ENCODE measurements around the gene RALGDS.

RALGDS gene

GRCh38 chr9:133162861-133163503 is 41.9 kb upstream of the RALGDS start:
- H3K27me3 ChIP-seq (ENCODE audit: insufficient read depth, low read length): 0 out of 2 replicates have a peak, but pooled peaks cover 6% of the 10 kb centered on the region
- H3K79me2 ChIP-seq (ENCODE audit: control insufficient read depth, insufficient read depth, low read length, unreplicated experiment): no peaks in the 10 kb centered on the region
- no peaks in the 10 kb centered on the region for H3K4me1 ChIP-seq (ENCODE audit: control insufficient read depth, insufficient read depth, low read length, unreplicated experiment)
- H2AFZ ChIP-seq (ENCODE audit: low read length, unreplicated experiment): peak overlapping the region; percentile 59
- H3K27ac ChIP-seq (ENCODE audit: low read depth, low read length): no peak overlapping the region
- H3K36me3 ChIP-seq (ENCODE audit: insufficient read depth, low read length): no peaks in the 10 kb centered on the region
- peak overlapping the region; percentile 82 for H3K4me3 ChIP-seq (ENCODE audit: low read depth, low read length)

GRCh38 chr9:133161547-133161950 is 40.5 kb upstream of the RALGDS start:
- no peak overlapping the region for H3K27ac ChIP-seq (ENCODE audit: low read depth, low read length)
- H3K79me2 ChIP-seq (ENCODE audit: control insufficient read depth, insufficient read depth, low read length, unreplicated experiment): no peaks in the 10 kb centered on the region
- H3K27me3 ChIP-seq (ENCODE audit: insufficient read depth, low read length): 0 out of 2 replicates have a peak, but pooled peaks cover 6% of the 10 kb centered on the region
- no peak overlapping the region for H3K4me3 ChIP-seq (ENCODE audit: low read depth, low read length)
- no peaks in the 10 kb centered on the region for H3K4me1 ChIP-seq (ENCODE audit: control insufficient read depth, insufficient read depth, low read length, unreplicated experiment)
- no peaks in the 10 kb centered on the region for H3K36me3 ChIP-seq (ENCODE audit: insufficient read depth, low read length)
- H2AFZ ChIP-seq (ENCODE audit: low read length, unreplicated experiment): no peak overlapping the region

GRCh38 chr9:133160742-133161546 is 39.9 kb upstream of the RALGDS start:
- H3K27me3 ChIP-seq (ENCODE audit: insufficient read depth, low read length): 0 out of 2 replicates have a peak, but pooled peaks cover 6% of the 10 kb centered on the region
- no peak overlapping the region for H2AFZ ChIP-seq (ENCODE audit: low read length, unreplicated experiment)
- H3K79me2 ChIP-seq (ENCODE audit: control insufficient read depth, insufficient read depth, low read length, unreplicated experiment): no peaks in the 10 kb centered on the region

GRCh38 chr9:133158695-133159094 is 37.7 kb upstream of the RALGDS start:
- H3K27me3 ChIP-seq (ENCODE audit: insufficient read depth, low read length): 0 out of 2 replicates have a peak, but pooled peaks cover 6% of the 10 kb centered on the region
- H3K36me3 ChIP-seq (ENCODE audit: insufficient read depth, low read length): no peaks in the 10 kb centered on the region
- H2AFZ ChIP-seq (ENCODE audit: low read length, unreplicated experiment): no peak overlapping the region
- no peak overlapping the region for H3K4me3 ChIP-seq (ENCODE audit: low read depth, low read length)
- no peak overlapping the region for H3K27ac ChIP-seq (ENCODE audit: low read depth, low read length)
- no peaks in the 10 kb centered on the region for H3K4me1 ChIP-seq (ENCODE audit: control insufficient read depth, insufficient read depth, low read length, unreplicated experiment)
- no peaks in the 10 kb centered on the region for H3K79me2 ChIP-seq (ENCODE audit: control insufficient read depth, insufficient read depth, low read length, unreplicated experiment)

More at GRCh38 chr9:133160742-133161546, 39.9 kb upstream of the RALGDS start:
- Histone ChIP-seq H3K4me3 (ENCODE audit: low read depth, low read length) (no peak overlapping the region), H3K27ac (ENCODE audit: low read depth, low read length) (no peak overlapping the region), H3K4me1 (ENCODE audit: control insufficient read depth, insufficient read depth, low read length, unreplicated experiment) (no peaks in the 10 kb centered on the region), H3K36me3 (ENCODE audit: insufficient read depth, low read length) (no peaks in the 10 kb centered on the region)

GRCh38 chr9:133155156-133155555 is 34.1 kb upstream of the RALGDS start:
- H3K36me3 ChIP-seq (ENCODE audit: insufficient read depth, low read length): no peaks in the 10 kb centered on the region
- H3K27me3 ChIP-seq (ENCODE audit: insufficient read depth, low read length): no peaks in the 10 kb centered on the region
- no peak overlapping the region for H2AFZ ChIP-seq (ENCODE audit: low read length, unreplicated experiment)
- no peaks in the 10 kb centered on the region for H3K4me1 ChIP-seq (ENCODE audit: control insufficient read depth, insufficient read depth, low read length, unreplicated experiment)
- no peak overlapping the region for H3K27ac ChIP-seq (ENCODE audit: low read depth, low read length)
- H3K4me3 ChIP-seq (ENCODE audit: low read depth, low read length): no peak overlapping the region
- H3K79me2 ChIP-seq (ENCODE audit: control insufficient read depth, insufficient read depth, low read length, unreplicated experiment): no peaks in the 10 kb centered on the region

- Histone ChIP-seq H3K27ac (ENCODE audit: low read depth, low read length) (no peak overlapping the region), H3K79me2 (ENCODE audit: control insufficient read depth, insufficient read depth, low read length, unreplicated experiment) (no peaks in the 10 kb centered on the region), H2AFZ (ENCODE audit: low read length, unreplicated experiment) (no peak overlapping the region), H3K27me3 (ENCODE audit: insufficient read depth, low read length) (no peaks in the 10 kb centered on the region), H3K36me3 (ENCODE audit: insufficient read depth, low read length) (no peaks in the 10 kb centered on the region), H3K4me3 (ENCODE audit: low read depth, low read length) (no peak overlapping the region), H3K4me1 (ENCODE audit: control insufficient read depth, insufficient read depth, low read length, unreplicated experiment) (no peaks in the 10 kb centered on the region)
These were observed 33.3 kb upstream of the RALGDS start for GRCh38 chr9:133154097-133154989.

GRCh38 chr9:133153227-133154096 is 32.4 kb upstream of the RALGDS start:
- Histone ChIP-seq H3K27ac (ENCODE audit: low read depth, low read length) (no peak overlapping the region), H3K79me2 (ENCODE audit: control insufficient read depth, insufficient read depth, low read length, unreplicated experiment) (no peaks in the 10 kb centered on the region), H3K4me1 (ENCODE audit: control insufficient read depth, insufficient read depth, low read length, unreplicated experiment) (no peaks in the 10 kb centered on the region), H3K36me3 (ENCODE audit: insufficient read depth, low read length) (no peaks in the 10 kb centered on the region), H3K4me3 (ENCODE audit: low read depth, low read length) (no peak overlapping the region), H3K27me3 (ENCODE audit: insufficient read depth, low read length) (no peaks in the 10 kb centered on the region), H2AFZ (ENCODE audit: low read length, unreplicated experiment) (no peak overlapping the region)

GRCh38 chr9:133151601-133152525 is 30.8 kb upstream of the RALGDS start:
- Histone ChIP-seq H3K27ac (ENCODE audit: low read depth, low read length) (no peak overlapping the region), H3K36me3 (ENCODE audit: insufficient read depth, low read length) (no peaks in the 10 kb centered on the region), H3K79me2 (ENCODE audit: control insufficient read depth, insufficient read depth, low read length, unreplicated experiment) (no peaks in the 10 kb centered on the region), H3K4me1 (ENCODE audit: control insufficient read depth, insufficient read depth, low read length, unreplicated experiment) (no peaks in the 10 kb centered on the region), H3K4me3 (ENCODE audit: low read depth, low read length) (no peak overlapping the region), H3K27me3 (ENCODE audit: insufficient read depth, low read length) (no peaks in the 10 kb centered on the region), H2AFZ (ENCODE audit: low read length, unreplicated experiment) (no peak overlapping the region)

GRCh38 chr9:133151041-133151440 is 30.0 kb upstream of the RALGDS start:
- H3K4me3 ChIP-seq (ENCODE audit: low read depth, low read length): no peak overlapping the region
- no peaks in the 10 kb centered on the region for H3K36me3 ChIP-seq (ENCODE audit: insufficient read depth, low read length)
- no peak overlapping the region for H2AFZ ChIP-seq (ENCODE audit: low read length, unreplicated experiment)
- no peaks in the 10 kb centered on the region for H3K79me2 ChIP-seq (ENCODE audit: control insufficient read depth, insufficient read depth, low read length, unreplicated experiment)
- no peak overlapping the region for H3K27ac ChIP-seq (ENCODE audit: low read depth, low read length)
- no peaks in the 10 kb centered on the region for H3K4me1 ChIP-seq (ENCODE audit: control insufficient read depth, insufficient read depth, low read length, unreplicated experiment)
- no peaks in the 10 kb centered on the region for H3K27me3 ChIP-seq (ENCODE audit: insufficient read depth, low read length)

All from ACC112 (cell line).